HepG2 (cell line): Measurements from ENCODE around the gene TACC3. TPM values are rescaled to one million over a fixed set of nuclear protein-coding genes. Genes with fewer than 3 reads are reported as not detected.
A peak's percentile ranks its signal among the peaks of the same experiment; 100 is the strongest.

Experiments
- ATAC-seq: fragments of 200-7000 bp; cut with Tn5 transposase; 3 replicates; pipeline ENCODE4 v1.9.1; 2020; ENCODE audit warnings: mild to moderate bottlenecking, moderate library complexity
- BruUV-seq: library from RNA; stranded (reverse); fragments of 400-500 nt; replicated peaks from 2 replicates; lab custom pipeline; 2021; lab: Mats Ljungman, UMichigan
- CTCF ChIA-PET: fragments of 300-600 bp; formaldehyde crosslinking; extraction: SDS; loops from one replicate; lab custom pipeline; 2021; ENCODE audit warnings: low total read pairs, inconsistent platforms, low intra/inter-chr PET ratio; lab: Yijun Ruan, JAX
- POLR2A ChIA-PET: fragments of 350-600 bp; sonication (Branson Sonifier 250); formaldehyde crosslinking; loops from one replicate; lab custom pipeline; 2020; ENCODE audit warnings: antibody characterized with exemption, inconsistent platforms; lab: Yijun Ruan, JAX
- DNase-seq: peaks from one replicate; pipeline ENCODE4 v3.0.0-alpha.2; 2015; ENCODE audit warnings: low spot score
- FAIRE-seq: peaks from 3 replicates; lab custom pipeline; 2011; peaks lifted over from hg19 to GRCh38; lab: Jason Lieb, UNC
- H2AFZ ChIP-seq: one replicate; pipeline ENCODE4 v1.6.1; 2011; ENCODE audit warnings: low read length, inconsistent platforms
- H3K27ac ChIP-seq: fragments of 300-600 bp; 3 replicates; pipeline ENCODE4 v1.8.0; 2011; ENCODE audit warnings: mixed run types, mild to moderate bottlenecking, mixed read lengths, low read length, inconsistent platforms; ENCODE audit not compliant: insufficient read depth; ENCODE audit errors: extremely low read length
- H3K27me3 ChIP-seq, 2 experiments: fragments of 200-600 bp in 1 of 2; 2 replicates in 1 of 2; 3 replicates in 1 of 2; pipeline versions ENCODE4 v1.6.0 to v1.8.0; 2011; ENCODE audit warnings: low read length in 2 of 2, mild to moderate bottlenecking in 2 of 2, moderate library complexity in 2 of 2, inconsistent platforms in 1 of 2; ENCODE audit not compliant: insufficient read depth in 2 of 2, control insufficient read depth in 1 of 2
- H3K36me3 ChIP-seq, 2 experiments: fragments of 200-600 bp in 1 of 2; replicated peaks in 1 of 2; 2 replicates in 1 of 2; 3 replicates in 1 of 2; pipeline versions ENCODE4 v1.5.1 to v1.8.0; 2011; ENCODE audit warnings: low read length in 2 of 2, inconsistent platforms in 1 of 2; ENCODE audit not compliant: insufficient read depth in 2 of 2, control insufficient read depth in 1 of 2
- H3K4me1 ChIP-seq: 2 replicates; pipeline ENCODE4 v1.5.1; 2012; ENCODE audit warnings: low read length, inconsistent platforms; ENCODE audit not compliant: insufficient read depth
- H3K4me2 ChIP-seq: 2 replicates; pipeline ENCODE4 v1.6.0; 2011; ENCODE audit warnings: low read depth, low read length, inconsistent platforms
- H3K4me3 ChIP-seq, 3 experiments: fragments of 200-600 bp in 1 of 3; sonication (generic), shearing (Covaris generic) in 1 of 3; replicated peaks in 1 of 3; 2 replicates each; pipeline ENCODE4 v1.5.1; 2011 to 2016; ENCODE audit warnings: low read length in 3 of 3, inconsistent platforms in 2 of 3, low read depth in 2 of 3, mild to moderate bottlenecking in 2 of 3, control low read depth in 1 of 3, mixed read lengths in 1 of 3; ENCODE audit not compliant: insufficient read depth in 1 of 3
- H3K79me2 ChIP-seq: one replicate; pipeline ENCODE4 v1.6.1; 2011; ENCODE audit warnings: low read length, inconsistent platforms; ENCODE audit not compliant: insufficient read depth
- H3K9ac ChIP-seq: 2 replicates; pipeline ENCODE4 v1.6.0; 2011; ENCODE audit warnings: mild to moderate bottlenecking, low read depth, low read length, inconsistent platforms; ENCODE audit not compliant: insufficient read depth
- H3K9me3 ChIP-seq: 2 replicates; pipeline ENCODE4 v1.5.1; 2012; ENCODE audit warnings: mild to moderate bottlenecking, low read length
- H4K20me1 ChIP-seq: 2 replicates; pipeline ENCODE4 v1.6.0; 2011; ENCODE audit warnings: inconsistent platforms, mild to moderate bottlenecking, low read length, moderate library complexity; ENCODE audit not compliant: insufficient read depth
- AHDC1 ChIP-seq: sonication (generic); formaldehyde crosslinking; IDR thresholded peaks from 2 replicates; pipeline ENCODE4 v1.5.1; 2020; ENCODE audit warnings: mild to moderate bottlenecking, missing genetic modification reagents, borderline replicate concordance
- FOXP1 ChIP-seq, 2 experiments: fragments of 450-650 bp in 1 of 2; IDR thresholded peaks; 2 replicates each; pipeline ENCODE4 v1.6.1; 2017 to 2018; ENCODE audit warnings: antibody characterized with exemption in 1 of 2
- GMEB2 ChIP-seq: IDR thresholded peaks from 2 replicates; pipeline ENCODE4 v1.6.1; 2016; ENCODE audit warnings: missing biosample characterization, missing genetic modification reagents, low read depth
- KDM1A ChIP-seq: IDR thresholded peaks from 2 replicates; pipeline ENCODE4 v1.6.1; 2016; ENCODE audit warnings: missing compliant biosample characterization
- MYNN ChIP-seq: sonication (generic); formaldehyde crosslinking; IDR thresholded peaks from 2 replicates; pipeline ENCODE4 v1.4.0; 2020; ENCODE audit warnings: mild to moderate bottlenecking, low read depth, missing genetic modification reagents
- REXO4 ChIP-seq: sonication (generic); formaldehyde crosslinking; IDR thresholded peaks from 2 replicates; pipeline ENCODE4 v1.8.0; 2022; ENCODE audit warnings: missing genetic modification reagents, mild to moderate bottlenecking, borderline replicate concordance
- SMAD9 ChIP-seq: sonication (generic); formaldehyde crosslinking; IDR thresholded peaks from 2 replicates; pipeline ENCODE4 v1.5.1; 2020; ENCODE audit warnings: mild to moderate bottlenecking, missing genetic modification reagents
- ZBTB42 ChIP-seq: sonication (generic); formaldehyde crosslinking; IDR thresholded peaks from 2 replicates; pipeline ENCODE4 v1.5.0; 2020; ENCODE audit warnings: mild to moderate bottlenecking, missing genetic modification reagents
- ZBTB7B ChIP-seq: sonication (generic); formaldehyde crosslinking; IDR thresholded peaks from 2 replicates; pipeline ENCODE4 v1.4.0; 2020; ENCODE audit warnings: missing genetic modification reagents
- ZNF782 ChIP-seq: sonication (generic); formaldehyde crosslinking; IDR thresholded peaks from 2 replicates; pipeline ENCODE4 v1.4.0; 2020; ENCODE audit warnings: missing genetic modification reagents, mild to moderate bottlenecking, borderline replicate concordance
- ZNF790 ChIP-seq: sonication (generic); formaldehyde crosslinking; IDR thresholded peaks from 2 replicates; pipeline ENCODE4 v1.8.0; 2022; ENCODE audit warnings: missing genetic modification reagents, mild to moderate bottlenecking, borderline replicate concordance
- WGBS: methylation state at CpG from one replicate; pipeline ENCODE4 v1.1.6; 2017; ENCODE audit warnings: low lambda C conversion rate; 5-methylcytosine and 5-hydroxymethylcytosine counted together
- in situ Hi-C: cut with HindIII; loops from 2 replicates; pipeline ENCODE4 v1.10.0; 2017; ENCODE audit warnings: low pct_unique_long_range_greater_than_20kb; ENCODE audit not compliant: extremely low pct_ligation_motif_present
- intact Hi-C: fragments of 100-400 bp; cut with micrococcal nuclease; formaldehyde crosslinking; loops from one replicate; pipeline ENCODE4 v1.10.0; 2022; ENCODE audit not compliant: unreplicated experiment
- polyA plus RNA-seq, 8 experiments: library from polyadenylated mRNA; depleted of rRNA in 3 of 8; stranded (reverse) in 7 of 8; unstranded in 1 of 8; fragments of >200 nt; fragmentation: Illumina TruSeq in 4 of 8; extraction: Trizol in 4 of 8; gene quantifications; 2 replicates each; pipeline versions ENCODE4 v1.2.1 to v1.2.3, GENCODE V29; 2011 to 2016; ENCODE audit warnings: low read depth in 4 of 8, missing spikeins in 1 of 8, mixed read lengths in 1 of 8; ENCODE audit not compliant: insufficient read depth in 1 of 8
- total RNA-seq, 5 experiments: library from RNA; depleted of rRNA; stranded (reverse); fragments of >200 nt; fragmentation: Illumina TruSeq; extraction: Trizol; gene quantifications; 2 replicates each; pipeline ENCODE4 v1.2.3, GENCODE V29; 2016; ENCODE audit warnings: low read depth in 1 of 5
- TF ChIP-seq, protein P1 (sequence below): sonication (generic); formaldehyde crosslinking; IDR thresholded peaks from 2 replicates; pipeline ENCODE4 v1.4.0; 2020; ENCODE audit warnings: missing genetic modification reagents

Gene TACC3
- total and polyA plus RNA-seq, 2 of the 13 experiments (the other 11 are each of a cell fraction or from before 2014, with no cell fraction given) = 20.3 to 21.2 TPM

DNA sequence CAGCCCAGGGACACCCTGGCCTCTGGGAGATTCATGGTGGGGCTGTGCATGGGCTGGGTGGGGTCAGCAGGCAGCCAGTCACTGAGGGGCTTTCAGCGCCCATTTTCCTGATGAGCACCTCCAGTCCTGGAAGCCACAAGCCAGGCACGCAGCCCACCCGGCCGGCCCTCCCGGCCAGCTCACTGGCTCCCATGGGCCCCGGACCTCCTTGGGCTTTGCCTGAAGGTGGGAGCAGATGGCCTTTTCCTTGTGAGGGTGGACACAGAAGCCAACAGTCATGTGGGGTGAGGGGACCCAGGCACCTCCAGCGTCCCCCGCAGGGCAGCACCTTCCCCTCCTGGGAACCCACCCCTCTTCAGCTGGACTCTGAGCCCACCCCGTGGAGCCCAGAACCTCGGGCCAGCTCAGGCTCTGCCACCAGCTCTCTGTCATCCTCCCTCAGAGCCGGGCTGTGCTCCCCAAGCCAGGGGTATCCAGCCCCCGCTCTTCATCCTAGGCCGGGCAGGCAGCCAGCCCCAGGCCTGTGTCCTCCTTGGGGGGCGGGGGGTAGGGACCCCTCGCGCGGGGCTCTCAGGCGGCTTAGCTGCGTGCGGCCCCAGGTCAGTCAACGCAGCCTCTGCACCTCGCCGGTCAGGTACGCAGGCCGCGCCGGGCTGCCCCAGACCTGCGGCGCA lies 71.0 kb downstream of the TACC3 start (continued):
- TF ChIP-seq REXO4 (no peak), FOXP1 (IDR thresholded peaks at IDR 0.05) (no peak), FOXP1 (CRISPR knock-in tag; IDR thresholded peaks at IDR 0.05) (no peak), ZBTB42 (CRISPR knock-in tag) (0 out of 2 replicates have a peak, but pooled peaks have one; percentile 31), ZNF782 (0 out of 2 replicates have a peak, but pooled peaks have one; percentile 33), ZNF790 (no peak; the same call in 1 of the 2 replicates)
- TF ChIP-seq, protein P1, sequence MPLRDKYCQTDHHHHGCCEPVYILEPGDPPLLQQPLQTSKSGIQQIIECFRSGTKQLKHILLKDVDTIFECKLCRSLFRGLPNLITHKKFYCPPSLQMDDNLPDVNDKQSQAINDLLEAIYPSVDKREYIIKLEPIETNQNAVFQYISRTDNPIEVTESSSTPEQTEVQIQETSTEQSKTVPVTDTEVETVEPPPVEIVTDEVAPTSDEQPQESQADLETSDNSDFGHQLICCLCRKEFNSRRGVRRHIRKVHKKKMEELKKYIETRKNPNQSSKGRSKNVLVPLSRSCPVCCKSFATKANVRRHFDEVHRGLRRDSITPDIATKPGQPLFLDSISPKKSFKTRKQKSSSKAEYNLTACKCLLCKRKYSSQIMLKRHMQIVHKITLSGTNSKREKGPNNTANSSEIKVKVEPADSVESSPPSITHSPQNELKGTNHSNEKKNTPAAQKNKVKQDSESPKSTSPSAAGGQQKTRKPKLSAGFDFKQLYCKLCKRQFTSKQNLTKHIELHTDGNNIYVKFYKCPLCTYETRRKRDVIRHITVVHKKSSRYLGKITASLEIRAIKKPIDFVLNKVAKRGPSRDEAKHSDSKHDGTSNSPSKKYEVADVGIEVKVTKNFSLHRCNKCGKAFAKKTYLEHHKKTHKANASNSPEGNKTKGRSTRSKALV (CRISPR knock-in tag) = 0 out of 2 replicates have a peak, but pooled peaks have one; percentile 40

DNA sequence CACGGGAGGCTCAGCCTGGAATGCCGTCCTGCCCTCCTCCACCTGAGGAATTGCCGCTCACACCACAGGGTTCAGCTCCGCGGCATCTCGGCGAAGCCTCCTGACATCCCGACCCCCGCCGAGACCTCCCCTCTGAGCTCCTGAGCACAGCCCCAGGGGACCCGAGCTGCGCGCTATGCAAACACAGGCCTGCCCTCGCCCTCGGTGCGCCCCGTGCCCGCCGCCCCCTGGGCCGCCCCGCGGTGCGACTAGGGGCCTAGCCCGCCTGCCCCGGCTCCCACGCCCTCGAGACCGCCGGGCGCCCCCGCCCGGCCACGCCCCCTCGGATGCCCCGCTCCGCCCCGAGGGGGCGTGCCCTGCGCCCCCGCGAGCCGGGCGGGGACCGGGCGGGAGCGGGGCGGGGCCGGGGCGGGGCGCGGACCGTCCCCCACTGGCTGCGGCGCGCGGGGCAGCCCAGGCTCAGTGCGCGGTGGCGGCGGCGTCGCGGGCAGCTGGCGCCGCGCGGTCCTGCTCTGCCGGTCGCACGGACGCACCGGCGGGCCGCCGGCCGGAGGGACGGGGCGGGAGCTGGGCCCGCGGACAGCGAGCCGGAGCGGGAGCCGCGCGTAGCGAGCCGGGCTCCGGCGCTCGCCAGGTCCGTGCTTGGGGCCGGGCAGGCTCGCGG lies 71.6 kb downstream of the TACC3 start, which contains the start of gene FGFR3:
FGFR3 (plus strand) TSS at position 462 of the 664 bp plus-strand sequence. CDS start 642 bp downstream, outside the sequence.
- H4K20me1 ChIP-seq = peaks cover 3% of the 10 kb centered on the region; the same call in 1 of the 2 replicates
- H3K4me2 ChIP-seq = peak within 1 kb of the TSS; percentile 87
- ChIA-PET CTCF (interaction anchor here (3.3 kb wide), 1 partner anchor 17 kb away, joined by 11 read pairs; no protein-coding TSS in a partner anchor), POLR2A (interaction anchor here (0.7 to 28.6 kb wide), 7 partner anchors 8 to 72 kb away, joined by 3 to 1258 read pairs (median 23); partner anchors contain the start of genes TACC3 and TMEM129)
- peaks cover 36% of the 10 kb centered on the region for H3K79me2 ChIP-seq
- in situ Hi-C loops (no loop called here), intact Hi-C loops (no loop called here)
- peak within 1 kb of the TSS; percentile 94 to 98 (median 95) for H3K4me3 ChIP-seq
- ATAC-seq = peak; percentile 31
- WGBS = 0% methylated on average over 8 of the region's 95 CpGs
- peak; percentile 48 for DNase-seq
- H3K9me3 ChIP-seq = no peaks in the 10 kb centered on the region
- BruUV-seq = no TSS peak
- peak within 1 kb of the TSS; percentile 92 for H3K27ac ChIP-seq
- H3K4me1 ChIP-seq = peaks cover 71% of the 10 kb centered on the region
- peak within 1 kb of the TSS; percentile 94 for H3K9ac ChIP-seq
- no peak within 1 kb of the TSS for H2AFZ ChIP-seq
- FAIRE-seq = no peak
- H3K36me3 ChIP-seq = peaks cover 0 to 2% of the 10 kb centered on the region in 2 experiments; a peak in 1 of 5 replicates
- H3K27me3 ChIP-seq = peaks cover 8 to 22% of the 10 kb centered on the region in 2 experiments; a peak in 4 of 5 replicates
- TF ChIP-seq ZBTB7B = no peak
- no peak for TF ChIP-seq KDM1A (CRISPR knock-in tag)
- TF ChIP-seq MYNN (CRISPR knock-in tag) = no peak
- TF ChIP-seq AHDC1 (CRISPR knock-in tag) = no peak
- no peak for TF ChIP-seq SMAD9 (CRISPR knock-in tag)
- no peak for TF ChIP-seq GMEB2 (CRISPR knock-in tag)
